K562 (cell line): ENCODE results near the gene TEX50. TPM values are rescaled to one million over a fixed set of nuclear protein-coding genes. Genes with fewer than 3 reads are reported as not detected.

Experiments used
- polyA plus RNA-seq, 8 experiments: library from polyadenylated mRNA; depleted of rRNA in 4 of 8; stranded (reverse) in 5 of 8; unstranded in 3 of 8; fragments of >200 nt; fragmentation: Nextera tagmentation in 2 of 8; fragmentation: Illumina TruSeq in 1 of 8; extraction: Ambion mirVana in 2 of 8; extraction: Trizol in 1 of 8; gene quantifications; 2 replicates each; pipeline versions ENCODE4 v1.2.1 to v1.2.3, GENCODE V29; 2011 to 2014; ENCODE audit warnings: inconsistent platforms in 1 of 8, missing spikeins in 1 of 8
- total RNA-seq, 7 experiments: library from RNA; depleted of rRNA in 6 of 7; stranded (reverse); fragments of >200 nt in 6 of 7; fragmentation: Illumina TruSeq in 2 of 7; extraction: Trizol in 2 of 7; gene quantifications; 2 replicates each; pipeline versions ENCODE4 v1.2.1 to v1.2.3, GENCODE V29; 2011 to 2021; ENCODE audit warnings: low replicate concordance in 1 of 7

TEX50 gene
- total and polyA plus RNA-seq, 9 of the 15 experiments (the other 6 are each of a cell fraction or from before 2014, with no cell fraction given), result not detected

Other genes with a start within 250 kb of the TEX50 start
Only the 7 nearest of the 8 such genes appear.
- gene PRDX6, start 158.0 kb upstream of the TEX50 start, total RNA-seq (2014; rRNA removed), result 288 and 356 TPM in 2 replicates
- 610 and 692 TPM in 2 replicates for gene PRDX6, start 158.0 kb upstream of the TEX50 start, total RNA-seq (2014; rRNA removed; fragmentation: Illumina TruSeq; extraction: Trizol)
- 447 and 473 TPM in 2 replicates for gene PRDX6, start 158.0 kb upstream of the TEX50 start, total RNA-seq (2015; rRNA removed; fragmentation: Illumina TruSeq; extraction: Trizol)
- gene PRDX6, start 158.0 kb upstream of the TEX50 start, total RNA-seq (2021), result 540 and 565 TPM in 2 replicates
- 667 and 707 TPM in 2 replicates for gene PRDX6, start 158.0 kb upstream of the TEX50 start, polyA plus RNA-seq (2011; rRNA removed)
- 636 and 642 TPM in 2 replicates for gene PRDX6, start 158.0 kb upstream of the TEX50 start, polyA plus RNA-seq (2014; fragmentation: Illumina TruSeq; extraction: Trizol)
- 1,000 to 10,000 TPM in 1 of 2 experiments, 100 to 1,000 TPM in 1; 884 to 1,082 TPM for gene PRDX6, start 158.0 kb upstream of the TEX50 start, polyA plus RNA-seq (2014; fragmentation: Nextera tagmentation; extraction: Ambion mirVana)
- gene PRDX6, start 158.0 kb upstream of the TEX50 start, polyA plus RNA-seq (2014; rRNA removed), result 277 and 291 TPM in 2 replicates
- 0.37 TPM in 1 of 2 replicates, not detected in the other for gene SLC9C2, start 32.3 kb upstream of the TEX50 start, total RNA-seq (2014; rRNA removed)
- 0.11 and 0.29 TPM in 2 replicates for gene SLC9C2, start 32.3 kb upstream of the TEX50 start, total RNA-seq (2014; rRNA removed; fragmentation: Illumina TruSeq; extraction: Trizol)
- gene SLC9C2, start 32.3 kb upstream of the TEX50 start, total RNA-seq (2015; rRNA removed; fragmentation: Illumina TruSeq; extraction: Trizol), result 0.19 and 0.22 TPM in 2 replicates
- gene SLC9C2, start 32.3 kb upstream of the TEX50 start, total RNA-seq (2021), result not detected in 2 replicates
- 0.07 TPM in 1 of 2 replicates, not detected in the other for gene SLC9C2, start 32.3 kb upstream of the TEX50 start, polyA plus RNA-seq (2011; rRNA removed)
- gene SLC9C2, start 32.3 kb upstream of the TEX50 start, polyA plus RNA-seq (2014; fragmentation: Illumina TruSeq; extraction: Trizol), result not detected in 2 replicates
- gene SLC9C2, start 32.3 kb upstream of the TEX50 start, polyA plus RNA-seq (2014; fragmentation: Nextera tagmentation; extraction: Ambion mirVana), result under 1 TPM; 0.13 to 0.18 TPM
- 0.05 TPM in 1 of 2 replicates, not detected in the other for gene SLC9C2, start 32.3 kb upstream of the TEX50 start, polyA plus RNA-seq (2014; rRNA removed)
- 0.12 TPM in 1 of 2 replicates, not detected in the other for gene ANKRD45, start 34.5 kb downstream of the TEX50 start, total RNA-seq (2014; rRNA removed)
- 0.11 and 0.26 TPM in 2 replicates for gene ANKRD45, start 34.5 kb downstream of the TEX50 start, total RNA-seq (2014; rRNA removed; fragmentation: Illumina TruSeq; extraction: Trizol)
- gene ANKRD45, start 34.5 kb downstream of the TEX50 start, total RNA-seq (2015; rRNA removed; fragmentation: Illumina TruSeq; extraction: Trizol), result 0.11 and 0.49 TPM in 2 replicates
- 0.11 TPM in 1 of 2 replicates, not detected in the other for gene ANKRD45, start 34.5 kb downstream of the TEX50 start, total RNA-seq (2021)
- gene ANKRD45, start 34.5 kb downstream of the TEX50 start, polyA plus RNA-seq (2011; rRNA removed), result 0.21 and 0.66 TPM in 2 replicates
- 0.14 TPM in 1 of 2 replicates, not detected in the other for gene ANKRD45, start 34.5 kb downstream of the TEX50 start, polyA plus RNA-seq (2014; fragmentation: Illumina TruSeq; extraction: Trizol)
- under 1 TPM; 0.10 to 0.29 TPM for gene ANKRD45, start 34.5 kb downstream of the TEX50 start, polyA plus RNA-seq (2014; fragmentation: Nextera tagmentation; extraction: Ambion mirVana)
- 0.18 and 0.30 TPM in 2 replicates for gene ANKRD45, start 34.5 kb downstream of the TEX50 start, polyA plus RNA-seq (2014; rRNA removed)
- 14.1 and 15.0 TPM in 2 replicates for gene KLHL20, start 79.6 kb downstream of the TEX50 start, total RNA-seq (2014; rRNA removed)
- gene KLHL20, start 79.6 kb downstream of the TEX50 start, total RNA-seq (2014; rRNA removed; fragmentation: Illumina TruSeq; extraction: Trizol), result 19.5 and 22.2 TPM in 2 replicates
- 18.5 and 21.7 TPM in 2 replicates for gene KLHL20, start 79.6 kb downstream of the TEX50 start, total RNA-seq (2015; rRNA removed; fragmentation: Illumina TruSeq; extraction: Trizol)
- gene KLHL20, start 79.6 kb downstream of the TEX50 start, total RNA-seq (2021), result 16.8 and 17.4 TPM in 2 replicates
- gene KLHL20, start 79.6 kb downstream of the TEX50 start, polyA plus RNA-seq (2011; rRNA removed), result 20.4 and 22.3 TPM in 2 replicates
- 19.8 and 23.2 TPM in 2 replicates for gene KLHL20, start 79.6 kb downstream of the TEX50 start, polyA plus RNA-seq (2014; fragmentation: Illumina TruSeq; extraction: Trizol)
- 10 to 100 TPM in 1 of 2 experiments, 1 to 10 TPM in 1; 8.9 to 10.3 TPM for gene KLHL20, start 79.6 kb downstream of the TEX50 start, polyA plus RNA-seq (2014; fragmentation: Nextera tagmentation; extraction: Ambion mirVana)
- 15.4 and 16.5 TPM in 2 replicates for gene KLHL20, start 79.6 kb downstream of the TEX50 start, polyA plus RNA-seq (2014; rRNA removed)
- gene DARS2, start 189.3 kb downstream of the TEX50 start, total RNA-seq (2014; rRNA removed), result 36.4 and 45.0 TPM in 2 replicates
- gene DARS2, start 189.3 kb downstream of the TEX50 start, total RNA-seq (2014; rRNA removed; fragmentation: Illumina TruSeq; extraction: Trizol), result 78.6 and 86.3 TPM in 2 replicates
- 64.6 and 68.6 TPM in 2 replicates for gene DARS2, start 189.3 kb downstream of the TEX50 start, total RNA-seq (2015; rRNA removed; fragmentation: Illumina TruSeq; extraction: Trizol)
- gene DARS2, start 189.3 kb downstream of the TEX50 start, total RNA-seq (2021), result 59.0 and 62.3 TPM in 2 replicates
- 47.7 and 94.4 TPM in 2 replicates for gene DARS2, start 189.3 kb downstream of the TEX50 start, polyA plus RNA-seq (2011; rRNA removed)
- 77.7 and 96.7 TPM in 2 replicates for gene DARS2, start 189.3 kb downstream of the TEX50 start, polyA plus RNA-seq (2014; fragmentation: Illumina TruSeq; extraction: Trizol)
- 10 to 100 TPM; 55.4 to 74.8 TPM for gene DARS2, start 189.3 kb downstream of the TEX50 start, polyA plus RNA-seq (2014; fragmentation: Nextera tagmentation; extraction: Ambion mirVana)
- gene DARS2, start 189.3 kb downstream of the TEX50 start, polyA plus RNA-seq (2014; rRNA removed), result 50.5 and 53.0 TPM in 2 replicates
- 30.7 and 38.6 TPM in 2 replicates for gene CENPL, start 189.5 kb downstream of the TEX50 start, total RNA-seq (2014; rRNA removed)
- gene CENPL, start 189.5 kb downstream of the TEX50 start, total RNA-seq (2014; rRNA removed; fragmentation: Illumina TruSeq; extraction: Trizol), result 50.4 and 56.9 TPM in 2 replicates
- 48.8 and 52.7 TPM in 2 replicates for gene CENPL, start 189.5 kb downstream of the TEX50 start, total RNA-seq (2015; rRNA removed; fragmentation: Illumina TruSeq; extraction: Trizol)
- 33.6 and 34.9 TPM in 2 replicates for gene CENPL, start 189.5 kb downstream of the TEX50 start, total RNA-seq (2021)
- gene CENPL, start 189.5 kb downstream of the TEX50 start, polyA plus RNA-seq (2011; rRNA removed), result 34.2 and 46.3 TPM in 2 replicates
- 40.5 and 40.9 TPM in 2 replicates for gene CENPL, start 189.5 kb downstream of the TEX50 start, polyA plus RNA-seq (2014; fragmentation: Illumina TruSeq; extraction: Trizol)
- 10 to 100 TPM; 37.0 to 39.7 TPM for gene CENPL, start 189.5 kb downstream of the TEX50 start, polyA plus RNA-seq (2014; fragmentation: Nextera tagmentation; extraction: Ambion mirVana)
- 33.0 and 33.3 TPM in 2 replicates for gene CENPL, start 189.5 kb downstream of the TEX50 start, polyA plus RNA-seq (2014; rRNA removed)
- gene GAS5, start 232.7 kb downstream of the TEX50 start, total RNA-seq (2014; rRNA removed), result 547 and 565 TPM in 2 replicates
- 1,258 and 1,263 TPM in 2 replicates for gene GAS5, start 232.7 kb downstream of the TEX50 start, total RNA-seq (2014; rRNA removed; fragmentation: Illumina TruSeq; extraction: Trizol)
- 875 and 924 TPM in 2 replicates for gene GAS5, start 232.7 kb downstream of the TEX50 start, total RNA-seq (2015; rRNA removed; fragmentation: Illumina TruSeq; extraction: Trizol)
- 775 and 809 TPM in 2 replicates for gene GAS5, start 232.7 kb downstream of the TEX50 start, total RNA-seq (2021)
- gene GAS5, start 232.7 kb downstream of the TEX50 start, polyA plus RNA-seq (2011; rRNA removed), result 1,860 and 2,716 TPM in 2 replicates
- 986 and 1,046 TPM in 2 replicates for gene GAS5, start 232.7 kb downstream of the TEX50 start, polyA plus RNA-seq (2014; fragmentation: Illumina TruSeq; extraction: Trizol)
- 1,000 to 10,000 TPM in 1 of 2 experiments, 100 to 1,000 TPM in 1; 891 to 1,006 TPM for gene GAS5, start 232.7 kb downstream of the TEX50 start, polyA plus RNA-seq (2014; fragmentation: Nextera tagmentation; extraction: Ambion mirVana)
- 1,150 and 1,154 TPM in 2 replicates for gene GAS5, start 232.7 kb downstream of the TEX50 start, polyA plus RNA-seq (2014; rRNA removed)